A549 (cell line): ENCODE results near the gene TGFBR3.

Source experiments
- CEBPB ChIP-seq, 2 experiments: fragments of >200 bp in 1 of 2; sonication (Bioruptor Twin) in 1 of 2; formaldehyde crosslinking in 1 of 2; IDR thresholded peaks; 2 replicates each; pipeline ENCODE4 v1.6.1; 2012 to 2016
- JUN ChIP-seq, 2 experiments: fragments of >200 bp; sonication (Bioruptor Twin); formaldehyde crosslinking; IDR thresholded peaks; 2 replicates in 1 of 2; 3 replicates in 1 of 2; pipeline ENCODE4 v1.6.1; 2016 to 2017
- JUNB ChIP-seq: fragments of >200 bp; sonication (Bioruptor Twin); formaldehyde crosslinking; IDR thresholded peaks from 2 replicates; pipeline ENCODE4 v1.6.1; 2016
- NFE2L2 ChIP-seq: fragments of 150-350 bp; conservative IDR thresholded peaks from 2 replicates; pipeline ENCODE4 v1.6.1; 2014; ENCODE audit warnings: low read length
- POLR2A ChIP-seq: IDR thresholded peaks from 2 replicates; pipeline ENCODE4 v1.6.1; 2012; ENCODE audit warnings: mild to moderate bottlenecking, low read length
- RARB ChIP-seq: fragments of 250-450 bp; sonication (Bioruptor Pico); IDR thresholded peaks from 2 replicates; pipeline ENCODE4 v1.8.0; 2021; ENCODE audit warnings: mild to moderate bottlenecking, moderate library complexity
- SREBF2 ChIP-seq: fragments of 450-650 bp; IDR thresholded peaks from 2 replicates; pipeline ENCODE4 v1.6.1; 2014; ENCODE audit warnings: mild to moderate bottlenecking, moderate library complexity
- TF ChIP-seq, protein P1 (sequence below): fragments of >200 bp; sonication (Bioruptor Twin); formaldehyde crosslinking; IDR thresholded peaks from 3 replicates; pipeline ENCODE4 v1.5.1; 2016
- TF ChIP-seq, protein P2 (sequence below): fragments of 200-600 bp; sonication (generic); IDR thresholded peaks from 2 replicates; pipeline ENCODE4 v1.6.1; 2016; ENCODE audit warnings: antibody characterized with exemption, mild to moderate bottlenecking, moderate library complexity

DNA sequence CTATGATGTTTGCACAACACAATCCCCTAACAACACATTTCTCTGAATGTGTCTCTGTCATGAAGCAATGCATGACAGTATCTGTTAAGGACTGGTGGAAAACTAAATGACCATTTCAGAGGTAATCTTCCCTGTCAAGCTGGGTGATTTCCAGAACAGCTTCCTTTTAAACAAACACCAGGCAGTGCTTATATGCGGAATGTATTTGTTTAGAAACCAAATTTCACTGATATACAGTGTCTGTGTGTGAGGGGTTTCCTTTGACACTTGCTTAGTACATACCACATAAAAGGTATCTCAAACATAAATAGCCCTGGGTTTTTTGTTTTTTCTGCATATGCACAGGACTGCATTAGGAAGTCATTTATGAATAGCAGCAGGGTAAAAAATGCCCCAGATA lies 95.6 kb downstream of the TGFBR3 start:
- TF ChIP-seq, protein P1, sequence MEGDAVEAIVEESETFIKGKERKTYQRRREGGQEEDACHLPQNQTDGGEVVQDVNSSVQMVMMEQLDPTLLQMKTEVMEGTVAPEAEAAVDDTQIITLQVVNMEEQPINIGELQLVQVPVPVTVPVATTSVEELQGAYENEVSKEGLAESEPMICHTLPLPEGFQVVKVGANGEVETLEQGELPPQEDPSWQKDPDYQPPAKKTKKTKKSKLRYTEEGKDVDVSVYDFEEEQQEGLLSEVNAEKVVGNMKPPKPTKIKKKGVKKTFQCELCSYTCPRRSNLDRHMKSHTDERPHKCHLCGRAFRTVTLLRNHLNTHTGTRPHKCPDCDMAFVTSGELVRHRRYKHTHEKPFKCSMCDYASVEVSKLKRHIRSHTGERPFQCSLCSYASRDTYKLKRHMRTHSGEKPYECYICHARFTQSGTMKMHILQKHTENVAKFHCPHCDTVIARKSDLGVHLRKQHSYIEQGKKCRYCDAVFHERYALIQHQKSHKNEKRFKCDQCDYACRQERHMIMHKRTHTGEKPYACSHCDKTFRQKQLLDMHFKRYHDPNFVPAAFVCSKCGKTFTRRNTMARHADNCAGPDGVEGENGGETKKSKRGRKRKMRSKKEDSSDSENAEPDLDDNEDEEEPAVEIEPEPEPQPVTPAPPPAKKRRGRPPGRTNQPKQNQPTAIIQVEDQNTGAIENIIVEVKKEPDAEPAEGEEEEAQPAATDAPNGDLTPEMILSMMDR, result no peak
- TF ChIP-seq, protein P2, sequence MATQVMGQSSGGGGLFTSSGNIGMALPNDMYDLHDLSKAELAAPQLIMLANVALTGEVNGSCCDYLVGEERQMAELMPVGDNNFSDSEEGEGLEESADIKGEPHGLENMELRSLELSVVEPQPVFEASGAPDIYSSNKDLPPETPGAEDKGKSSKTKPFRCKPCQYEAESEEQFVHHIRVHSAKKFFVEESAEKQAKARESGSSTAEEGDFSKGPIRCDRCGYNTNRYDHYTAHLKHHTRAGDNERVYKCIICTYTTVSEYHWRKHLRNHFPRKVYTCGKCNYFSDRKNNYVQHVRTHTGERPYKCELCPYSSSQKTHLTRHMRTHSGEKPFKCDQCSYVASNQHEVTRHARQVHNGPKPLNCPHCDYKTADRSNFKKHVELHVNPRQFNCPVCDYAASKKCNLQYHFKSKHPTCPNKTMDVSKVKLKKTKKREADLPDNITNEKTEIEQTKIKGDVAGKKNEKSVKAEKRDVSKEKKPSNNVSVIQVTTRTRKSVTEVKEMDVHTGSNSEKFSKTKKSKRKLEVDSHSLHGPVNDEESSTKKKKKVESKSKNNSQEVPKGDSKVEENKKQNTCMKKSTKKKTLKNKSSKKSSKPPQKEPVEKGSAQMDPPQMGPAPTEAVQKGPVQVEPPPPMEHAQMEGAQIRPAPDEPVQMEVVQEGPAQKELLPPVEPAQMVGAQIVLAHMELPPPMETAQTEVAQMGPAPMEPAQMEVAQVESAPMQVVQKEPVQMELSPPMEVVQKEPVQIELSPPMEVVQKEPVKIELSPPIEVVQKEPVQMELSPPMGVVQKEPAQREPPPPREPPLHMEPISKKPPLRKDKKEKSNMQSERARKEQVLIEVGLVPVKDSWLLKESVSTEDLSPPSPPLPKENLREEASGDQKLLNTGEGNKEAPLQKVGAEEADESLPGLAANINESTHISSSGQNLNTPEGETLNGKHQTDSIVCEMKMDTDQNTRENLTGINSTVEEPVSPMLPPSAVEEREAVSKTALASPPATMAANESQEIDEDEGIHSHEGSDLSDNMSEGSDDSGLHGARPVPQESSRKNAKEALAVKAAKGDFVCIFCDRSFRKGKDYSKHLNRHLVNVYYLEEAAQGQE, result no peak
- TF ChIP-seq POLR2A, result no peak
- TF ChIP-seq RARB (CRISPR knock-in tag), result no peak
- no peak for TF ChIP-seq NFE2L2
- no peak for TF ChIP-seq SREBF2
- TF ChIP-seq CEBPB (IDR thresholded peaks at IDR 0.05), result no peak
- no peak for TF ChIP-seq JUN (IDR thresholded peaks at IDR 0.05)
- TF ChIP-seq JUNB, result no peak
